Stimulated activated CD4-positive, alpha-beta T cell treated with anti-CD3 and anti-CD28 coated beads, TNF-alpha, amount 100 ng/mL, for 48 hours (primary cell): ENCODE results near the gene CIT.
"Not testable (repeated sequence)": the region's sequence is repeated elsewhere in the genome, so short reads cannot be mapped to it uniquely, and the experiment has no call there.

Experiments
- DNase-seq, 3 donors: peaks; one replicate each; pipeline ENCODE4 v3.0.0-alpha.2; 2020; ENCODE audit warnings: low read depth in 3 of 3

Gene CIT

DNA sequence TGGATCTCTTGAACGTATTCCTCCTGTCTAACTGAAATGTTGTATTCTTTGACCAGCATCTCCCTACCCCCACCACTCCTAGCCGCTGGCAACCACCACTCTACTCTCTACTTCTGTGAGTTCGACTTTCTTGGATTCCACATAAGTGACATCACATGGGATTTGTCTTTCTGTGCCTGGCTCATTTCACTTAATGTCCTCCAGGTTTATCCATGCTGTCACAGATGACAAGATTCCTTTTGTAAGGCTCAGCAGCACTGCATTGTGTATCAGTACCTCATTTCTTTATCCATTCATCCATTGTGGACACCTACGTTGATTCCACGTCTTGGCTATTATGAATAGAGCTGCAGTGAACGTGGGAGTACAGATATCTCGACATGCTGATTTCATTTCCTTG lies 198.7 kb downstream of the CIT start:
- no peak for DNase-seq

- DNase-seq = no peak
Observed at GRCh38 chr12:119676573-119676972, 200.5 kb downstream of the CIT start.

DNA sequence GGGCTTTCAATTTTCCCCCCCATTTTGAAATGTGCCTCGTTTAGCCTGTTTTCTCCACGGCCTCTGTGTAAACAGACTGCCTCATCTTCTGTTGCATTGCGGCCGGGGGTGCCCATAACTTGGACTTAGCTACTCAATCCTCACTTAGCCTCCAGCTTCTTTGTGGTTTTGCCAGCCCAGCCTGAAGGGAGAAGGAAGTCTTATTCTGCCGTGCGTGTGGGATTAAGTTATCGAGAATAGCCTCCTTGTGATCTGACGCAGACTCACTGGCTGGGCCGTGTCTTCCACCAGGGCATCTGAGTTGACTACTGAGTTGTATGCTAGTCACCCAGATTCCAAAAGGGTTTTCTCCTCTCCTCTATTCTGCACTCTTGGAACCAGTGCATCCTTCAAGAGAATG lies 201.1 kb downstream of the CIT start:
- DNase-seq = no peak

DNA sequence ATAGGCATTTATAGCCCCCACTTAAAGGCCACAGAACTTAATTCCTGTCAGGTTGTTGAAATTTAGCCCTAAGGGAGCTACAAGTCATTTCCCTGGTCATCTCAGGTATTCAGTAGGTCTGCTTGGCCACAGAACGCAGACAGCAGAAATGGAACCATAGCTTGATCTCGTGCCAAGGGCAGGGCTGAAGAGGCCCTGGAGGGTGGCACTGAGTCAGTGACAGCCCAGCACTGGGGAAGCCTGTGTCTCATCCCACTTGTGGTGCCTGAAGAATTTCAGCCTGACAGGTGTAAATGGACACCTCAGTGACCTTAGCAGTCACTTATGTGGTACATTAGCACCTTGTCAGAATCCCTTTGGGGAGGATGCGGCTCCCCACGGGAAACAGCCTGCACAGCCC lies 202.6 kb downstream of the CIT start:
- no peak for DNase-seq

DNA sequence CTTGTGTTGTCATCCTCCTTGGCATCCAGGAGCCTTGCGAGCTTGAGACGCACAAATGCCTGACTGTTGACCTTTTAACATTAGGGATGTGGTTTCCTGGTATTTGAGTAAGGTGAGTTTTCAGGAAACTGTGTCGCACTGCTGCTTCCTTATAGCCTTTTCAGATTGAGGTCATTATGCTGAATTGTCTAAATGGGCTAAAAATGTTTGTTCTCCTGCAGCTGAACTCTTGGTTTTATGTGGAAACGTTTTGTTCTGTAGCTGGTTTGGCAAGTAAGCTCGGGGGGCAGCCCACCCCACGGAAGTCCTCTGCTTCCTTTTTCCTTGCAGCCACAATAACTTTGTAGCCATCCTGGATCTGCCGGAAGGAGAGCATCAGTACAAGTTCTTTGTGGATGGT lies 203.5 kb downstream of the CIT start:
- DNase-seq = no peak

- no peak for DNase-seq
Observed at GRCh38 chr12:119672194-119672593, 204.9 kb downstream of the CIT start.

- DNase-seq = no peak
Observed at GRCh38 chr12:119671070-119671469, 206.1 kb downstream of the CIT start.

DNA sequence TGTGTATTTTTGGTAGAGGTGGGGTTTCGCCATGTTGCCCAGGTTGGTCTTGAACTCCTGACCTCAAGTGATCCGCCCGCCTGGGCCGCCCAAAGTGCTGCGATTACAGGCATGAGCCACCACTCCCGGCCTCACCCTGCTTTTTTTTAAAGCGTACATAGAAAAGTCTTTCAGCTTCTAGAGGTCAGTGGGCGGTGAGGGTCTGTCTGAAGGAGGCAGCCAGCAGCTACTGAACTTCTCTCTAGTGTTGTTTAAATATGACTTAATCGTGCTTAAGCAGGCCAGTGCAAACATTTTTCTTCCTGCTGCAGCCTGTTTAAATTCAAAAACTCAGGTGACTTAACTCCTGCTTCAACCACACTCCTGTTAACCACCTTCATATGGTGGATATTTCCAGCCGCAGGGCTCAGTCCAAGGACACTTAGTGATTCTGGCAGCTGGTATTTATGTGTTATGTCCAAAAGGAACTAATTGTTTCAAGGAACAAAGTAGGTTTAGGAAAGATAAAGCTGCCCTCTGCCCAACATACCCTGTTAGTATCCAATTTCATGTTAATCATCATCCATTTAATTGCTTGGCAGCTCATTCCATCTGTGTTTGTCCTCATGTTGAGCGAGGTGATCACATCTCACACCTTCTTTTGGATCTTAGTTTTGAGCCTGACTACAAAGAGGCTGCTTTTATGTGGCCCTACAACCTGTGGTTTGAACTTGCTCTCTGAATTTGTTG lies 207.2 kb downstream of the CIT start:
- no peak for DNase-seq

DNA sequence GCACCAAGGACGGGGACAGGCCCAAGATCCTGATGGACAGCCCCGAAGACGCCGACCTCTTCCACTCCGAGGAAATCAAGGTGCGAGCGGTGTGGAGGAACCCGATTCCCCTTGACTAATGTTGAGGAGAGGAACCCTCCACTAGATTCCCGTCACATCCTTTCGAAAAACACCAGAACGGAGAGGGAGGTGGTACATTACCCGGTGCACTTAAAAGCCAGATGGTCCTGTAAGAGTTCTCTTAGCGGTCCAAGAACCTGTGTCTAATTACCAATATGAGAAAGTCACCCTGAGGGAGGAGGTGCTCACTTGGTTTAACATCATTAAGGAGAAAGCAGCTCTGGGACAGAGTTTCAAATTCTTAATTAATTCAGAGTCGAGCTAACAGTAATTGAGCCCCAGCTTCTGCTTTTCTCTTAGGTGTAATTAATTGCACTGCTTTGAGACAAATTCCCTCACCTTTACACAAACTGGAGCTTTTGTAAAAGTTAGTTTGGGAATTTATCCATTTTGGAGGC lies 208.7 kb downstream of the CIT start:
- no peak for DNase-seq

GRCh38 chr12:119667577-119668323 lies 209.4 kb downstream of the CIT start, which contains the start of gene PRKAB1:
Gene PRKAB1, plus strand, starts transcription at chr12:119668133. Its CDS starts 112 bp downstream, at chr12:119668245.
- DNase-seq = peak; percentile 92 to 94 (median 93)

GRCh38 chr12:119666900-119667576 lies 210.1 kb downstream of the CIT start:
- no peak for DNase-seq

DNA sequence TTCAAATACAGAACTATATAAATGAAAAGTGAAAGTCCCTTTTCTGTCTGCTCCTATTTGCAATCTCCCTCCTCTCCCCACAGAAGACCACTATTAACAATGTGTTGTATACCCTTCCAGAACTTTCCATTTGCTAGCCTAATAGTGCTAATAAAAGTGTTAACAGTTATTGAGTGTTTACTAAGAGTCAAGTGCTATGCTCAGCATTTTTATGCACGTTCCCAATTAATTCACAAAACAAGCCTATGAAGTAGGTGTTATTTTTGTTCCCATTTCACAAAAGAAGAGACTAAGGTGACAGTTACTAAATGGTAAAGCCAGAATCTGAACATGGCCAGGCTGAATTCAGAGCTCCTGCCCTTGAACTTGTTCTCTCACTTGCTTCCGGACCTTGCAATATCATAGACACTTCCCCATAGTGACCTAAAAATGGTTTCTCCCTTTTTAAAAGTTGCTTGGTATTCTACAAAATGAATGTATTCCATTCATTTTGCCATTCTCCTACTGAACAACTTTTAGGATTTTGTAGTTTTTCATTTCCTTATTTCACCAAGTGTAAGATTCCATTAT lies 210.8 kb downstream of the CIT start:
- no peak for DNase-seq

- no peak for DNase-seq
Observed at GRCh38 chr12:119665164-119665929, 211.8 kb downstream of the CIT start.

DNA sequence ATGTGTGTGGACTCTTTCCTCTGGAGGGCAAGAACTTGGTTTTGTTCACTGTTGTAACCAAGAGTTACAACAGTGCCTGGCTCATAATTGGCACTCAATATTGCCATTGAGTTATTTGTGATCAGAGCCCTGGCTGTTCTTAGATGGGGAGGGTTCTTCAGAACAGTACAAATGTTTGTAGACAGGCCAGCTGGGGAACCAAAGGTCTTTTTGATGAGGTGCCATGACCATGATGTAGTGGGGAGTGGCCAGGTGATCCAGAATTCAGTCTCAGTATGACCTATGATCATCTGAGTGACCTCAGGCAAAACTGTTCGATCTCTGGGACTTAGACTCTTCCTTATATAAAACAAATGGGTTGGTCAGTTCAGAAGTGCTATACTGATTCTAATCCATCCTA lies 212.5 kb downstream of the CIT start:
- DNase-seq = no peak

DNA sequence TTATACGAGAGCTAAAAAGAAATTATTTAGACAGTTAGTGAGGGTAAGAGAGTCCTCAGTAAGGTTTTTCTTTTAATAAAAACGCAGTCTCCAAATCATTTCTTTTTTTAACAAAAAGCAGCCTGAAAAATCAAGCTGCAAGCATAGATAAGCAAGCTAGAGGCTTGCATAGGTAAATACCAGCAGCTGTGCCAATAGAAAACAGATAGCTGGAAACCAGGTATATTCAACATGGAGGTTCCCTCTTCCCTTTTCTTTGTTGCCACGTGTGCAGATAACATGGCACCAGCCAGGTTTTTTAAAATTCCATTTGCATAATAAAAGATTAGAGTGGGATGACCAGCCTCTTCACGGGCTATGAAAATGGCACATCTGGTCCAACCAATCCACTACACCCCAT lies 215.2 kb downstream of the CIT start:
- DNase-seq = no peak

GRCh38 chr12:119660076-119660475 lies 217.0 kb downstream of the CIT start:
- DNase-seq = no peak

DNA sequence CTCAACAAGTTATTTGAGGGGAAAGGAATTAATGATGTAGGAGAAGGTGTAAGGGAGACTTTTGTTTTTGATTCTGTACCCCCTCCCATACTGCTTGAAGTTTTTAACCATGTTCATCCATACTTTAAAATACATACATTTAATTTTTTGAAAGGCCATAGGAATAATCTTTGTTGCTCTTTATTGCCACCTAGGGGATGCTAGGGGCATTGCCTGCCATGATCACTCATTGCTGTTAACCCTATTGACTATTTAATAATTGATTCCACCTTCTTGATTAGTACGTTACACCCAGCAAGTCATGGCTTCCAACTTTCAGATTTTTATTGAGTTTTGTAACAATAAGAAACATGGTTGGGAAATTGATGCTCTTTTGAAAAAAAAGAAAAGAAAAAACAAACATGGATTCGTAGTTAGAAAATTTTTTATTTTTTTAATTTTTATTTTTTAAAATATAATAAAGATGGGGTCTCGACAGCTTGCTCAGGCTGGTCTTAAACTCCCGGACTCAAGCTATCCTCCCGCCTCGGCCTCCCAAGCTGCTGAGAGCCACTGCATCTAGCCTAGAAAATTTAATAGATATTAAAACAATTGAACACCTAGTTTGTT lies 217.7 kb downstream of the CIT start:
- no peak for DNase-seq

DNA sequence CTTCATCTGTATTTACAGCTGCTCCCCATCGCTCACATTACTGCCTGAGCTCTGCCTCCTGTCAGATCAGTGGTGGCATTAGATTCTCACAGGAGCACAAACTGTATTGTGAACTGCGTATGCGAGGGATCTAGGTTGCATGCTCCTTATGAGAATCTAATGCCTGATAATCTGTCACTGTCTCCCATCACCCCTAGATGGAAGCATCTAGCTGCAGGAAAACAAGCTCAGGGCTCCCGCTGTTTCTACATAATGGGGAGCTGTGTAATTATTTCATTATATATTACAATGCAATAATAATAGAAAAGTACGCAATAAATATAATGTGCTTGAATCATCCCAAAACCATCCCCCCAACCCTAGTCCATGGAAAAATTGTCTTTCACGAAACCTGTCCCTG lies 219.0 kb downstream of the CIT start:
- DNase-seq = not testable (repeated sequence)

GRCh38 chr12:119657001-119657400 lies 220.1 kb downstream of the CIT start:
- not testable (repeated sequence) for DNase-seq

DNA sequence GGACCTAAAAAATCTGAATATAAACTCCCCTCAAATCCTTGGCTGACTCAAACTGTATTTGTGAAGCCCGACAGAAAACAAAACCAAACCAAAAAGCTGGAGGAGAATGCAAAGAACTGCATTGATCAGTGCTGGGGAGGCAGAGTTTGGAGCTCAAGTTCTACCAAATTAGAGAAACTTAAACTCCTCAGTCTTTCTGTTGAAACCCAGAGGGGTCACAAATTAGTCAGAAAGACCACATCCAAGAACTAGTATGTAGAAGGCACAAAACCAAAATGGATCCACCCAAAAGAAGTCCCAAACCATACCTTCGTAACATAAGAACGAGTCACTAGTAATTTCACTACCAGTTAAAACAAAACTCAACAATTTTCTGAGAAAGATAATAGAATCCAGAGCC lies 224.5 kb downstream of the CIT start:
- DNase-seq = no peak
